IgD-negative memory B cell (primary cell): ENCODE measurements around the gene TNFRSF12A. TPM values are rescaled to one million over a fixed set of nuclear protein-coding genes. Genes with fewer than 3 reads are reported as not detected.
A peak's percentile ranks its signal among the peaks of the same experiment; 100 is the strongest.

Source experiments
- H3K27ac Mint-ChIP-seq, 3 donors: one replicate each; pipeline ENCODE4 v1.8.0; 2020 to 2022; ENCODE audit warnings: mild to moderate bottlenecking in 3 of 3, mixed read lengths in 3 of 3, moderate library complexity in 1 of 3
- H3K27me3 Mint-ChIP-seq: one replicate; pipeline ENCODE4 v1.8.0; 2021; ENCODE audit warnings: mixed read lengths
- H3K36me3 Mint-ChIP-seq: one replicate; pipeline ENCODE4 v1.8.0; 2020; ENCODE audit warnings: mild to moderate bottlenecking, mixed read lengths
- H3K4me1 Mint-ChIP-seq, 3 donors: one replicate each; pipeline ENCODE4 v1.8.0; 2020 to 2022; ENCODE audit warnings: mixed read lengths in 3 of 3, mild to moderate bottlenecking in 1 of 3
- H3K4me3 Mint-ChIP-seq, 4 donors: one replicate each; pipeline ENCODE4 v1.8.0; 2020 to 2022; ENCODE audit warnings: mild to moderate bottlenecking in 4 of 4, mixed read lengths in 4 of 4, moderate library complexity in 3 of 4
- H3K9me3 Mint-ChIP-seq, 3 donors: one replicate each; pipeline ENCODE4 v1.8.0; 2020 to 2021; ENCODE audit warnings: mixed read lengths in 3 of 3, mild to moderate bottlenecking in 1 of 3
- polyA plus RNA-seq: library from polyadenylated mRNA; unstranded; fragments of 300-500 nt; fragmentation: Illumina TruSeq; gene quantifications from one replicate; pipeline ENCODE4 v1.2.3, GENCODE V29; 2021

TNFRSF12A gene
- polyA plus RNA-seq, 1 donor from 2014 or later, result 0.31 TPM

DNA sequence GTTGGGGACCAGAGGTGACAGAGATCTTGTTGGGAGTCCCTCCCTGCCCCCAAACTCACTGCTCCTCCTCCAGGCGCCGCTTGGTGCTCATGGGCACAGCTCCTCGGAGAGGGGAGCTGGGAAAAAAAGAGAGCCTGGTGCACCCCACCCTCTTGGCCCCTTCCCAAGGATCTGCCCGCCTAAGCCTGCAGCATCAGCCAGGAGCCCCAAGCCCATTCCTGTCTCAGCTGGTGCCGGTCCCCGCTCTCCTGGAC lies 3.2 kb downstream of the TNFRSF12A start:
- Mint-ChIP-seq H3K9me3 (no peaks in the 10 kb centered on the region), H3K27ac (peak overlapping the region; percentile 88 to 97 (median 96)), H3K4me3 (peak overlapping the region; percentile 85 to 99 (median 94)), H3K4me1 (peaks cover 24 to 26% (median 24%) of the 10 kb centered on the region in 3 donors), H3K27me3 (no peaks in the 10 kb centered on the region), H3K36me3 (peaks cover 7% of the 10 kb centered on the region)

DNA sequence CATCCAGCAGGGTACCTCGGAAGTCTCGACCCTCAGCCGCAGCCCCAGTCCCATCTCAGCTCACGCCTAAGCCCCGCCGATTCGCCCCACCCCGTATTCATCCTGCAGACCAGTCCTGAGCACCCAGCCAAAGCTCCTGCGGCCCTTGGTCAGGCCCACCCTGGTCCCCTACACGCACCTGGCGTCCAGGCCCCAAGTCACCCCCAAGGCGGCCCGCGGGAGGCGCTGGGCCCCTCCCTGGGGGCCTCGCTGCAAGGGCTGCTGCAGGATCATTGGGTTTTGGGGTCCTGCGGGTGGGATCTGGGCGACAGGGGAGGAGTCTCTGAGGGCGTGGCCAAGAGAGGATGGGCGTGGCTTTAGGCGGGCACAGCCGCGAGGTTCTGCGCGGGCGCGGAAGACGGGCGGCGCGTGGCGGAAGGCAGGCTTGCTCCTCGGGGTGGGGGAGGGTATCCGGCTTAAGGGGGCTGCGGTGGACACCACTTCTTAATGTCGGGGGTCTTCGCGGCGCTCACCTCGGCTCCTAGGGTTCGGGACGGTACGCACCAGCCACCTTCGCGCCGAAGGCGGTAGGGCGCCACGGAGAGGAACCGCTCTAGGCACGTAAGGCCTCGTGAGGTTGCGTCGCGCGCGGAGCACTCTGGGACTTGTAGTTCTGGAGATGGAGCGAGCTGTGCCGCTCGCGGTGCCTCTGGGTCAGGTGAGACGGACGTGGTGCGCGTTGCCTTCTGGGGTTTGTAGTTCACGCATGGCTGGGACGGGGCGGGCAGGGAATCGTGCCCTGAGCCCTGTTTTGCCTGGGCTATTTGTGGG lies 3.7 kb downstream of the TNFRSF12A start, which contains the start of the genes HCFC1R1 and THOC6:
Gene HCFC1R1, minus strand, starts transcription at position 274 of the 810 bp plus-strand sequence. Its CDS starts 1 bp downstream, at position 273.
Gene THOC6, plus strand, starts transcription at position 367 of the 810 bp plus-strand sequence. Its CDS starts 292 bp downstream, at position 659.
- H3K27ac Mint-ChIP-seq, result peak within 1 kb of the TSS; percentile 88 to 97 (median 96)
- no peaks in the 10 kb centered on the region for H3K9me3 Mint-ChIP-seq
- peaks cover 7% of the 10 kb centered on the region for H3K36me3 Mint-ChIP-seq
- peaks cover 1% of the 10 kb centered on the region for H3K27me3 Mint-ChIP-seq
- peaks cover 24 to 26% (median 25%) of the 10 kb centered on the region in 3 donors for H3K4me1 Mint-ChIP-seq
- H3K4me3 Mint-ChIP-seq, result peak within 1 kb of the TSS; percentile 85 to 99 (median 94)

DNA sequence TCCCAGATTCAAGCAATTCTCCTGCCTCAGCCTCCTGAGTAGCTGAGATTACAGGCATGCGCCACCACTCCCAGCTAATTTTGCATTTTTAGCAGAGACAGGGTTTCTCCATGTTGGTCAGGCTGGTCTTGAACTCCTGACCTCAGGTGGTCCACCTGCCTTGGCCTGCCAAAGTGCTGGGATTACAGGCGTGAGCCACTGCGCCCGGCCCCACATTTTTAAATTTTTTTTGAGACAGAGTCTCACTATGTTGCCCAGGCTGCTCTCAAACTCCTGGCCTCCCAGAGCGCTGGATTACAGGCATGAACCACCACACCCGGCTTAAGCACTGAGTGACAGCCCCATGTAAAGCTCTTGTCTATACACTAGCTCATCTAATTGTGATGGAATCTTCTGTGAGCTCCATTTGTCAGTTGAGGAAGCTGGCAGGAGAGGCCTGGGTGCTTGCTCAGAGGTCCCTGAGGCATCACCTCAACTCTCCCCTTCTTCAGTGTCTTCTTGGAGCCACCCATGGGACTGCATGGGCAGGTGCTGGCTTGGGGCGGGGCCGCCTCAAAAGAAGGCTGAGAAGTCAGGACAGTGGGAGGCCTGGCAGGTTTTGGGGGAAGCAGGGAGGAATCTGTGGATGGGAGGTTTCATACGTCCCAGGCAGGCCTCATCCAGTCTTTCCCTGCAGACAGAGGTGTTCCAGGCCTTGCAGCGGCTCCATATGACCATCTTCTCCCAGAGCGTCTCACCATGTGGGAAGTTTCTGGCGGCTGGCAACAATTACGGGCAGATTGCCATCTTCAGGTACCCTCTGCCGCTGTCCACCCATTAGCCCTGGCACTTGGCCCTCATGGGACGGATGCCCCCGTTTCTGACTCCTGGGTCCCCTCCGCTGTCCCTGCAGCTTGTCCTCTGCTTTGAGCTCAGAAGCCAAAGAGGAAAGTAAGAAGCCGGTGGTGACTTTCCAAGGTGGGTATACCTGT lies 5.1 kb downstream of the TNFRSF12A start:
- H3K27me3 Mint-ChIP-seq, result peaks cover 11% of the 10 kb centered on the region
- peaks cover 24 to 30% (median 30%) of the 10 kb centered on the region in 3 donors for H3K4me1 Mint-ChIP-seq
- no peaks in the 10 kb centered on the region for H3K9me3 Mint-ChIP-seq
- H3K36me3 Mint-ChIP-seq, result peaks cover 7% of the 10 kb centered on the region
- H3K27ac Mint-ChIP-seq, result peak overlapping the region in 1 of 3 donors; percentile 79
- peak overlapping the region in 1 of 4 donors; percentile 57 for H3K4me3 Mint-ChIP-seq

DNA sequence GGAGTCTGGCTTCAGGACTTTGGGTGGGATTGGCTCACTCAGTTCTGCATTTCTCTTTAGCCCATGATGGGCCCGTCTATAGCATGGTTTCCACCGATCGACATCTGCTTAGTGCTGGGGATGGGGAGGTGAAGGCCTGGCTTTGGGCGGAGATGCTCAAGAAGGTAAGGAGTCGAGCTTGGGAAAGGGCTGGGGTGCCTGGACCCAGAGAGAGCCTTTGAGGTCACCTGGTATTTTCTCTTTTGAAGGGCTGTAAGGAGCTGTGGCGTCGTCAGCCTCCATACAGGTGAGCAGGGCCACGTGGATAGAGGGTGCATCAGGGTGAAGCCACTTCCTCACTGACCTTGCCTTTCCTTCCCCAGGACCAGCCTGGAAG lies 5.8 kb downstream of the TNFRSF12A start:
- peaks cover 15% of the 10 kb centered on the region for H3K27me3 Mint-ChIP-seq
- peak overlapping the region in 1 of 4 donors; percentile 57 for H3K4me3 Mint-ChIP-seq
- peak overlapping the region in 1 of 3 donors; percentile 79 for H3K27ac Mint-ChIP-seq
- H3K4me1 Mint-ChIP-seq, result peaks cover 24 to 30% (median 28%) of the 10 kb centered on the region in 3 donors
- no peaks in the 10 kb centered on the region for H3K9me3 Mint-ChIP-seq
- peaks cover 7% of the 10 kb centered on the region for H3K36me3 Mint-ChIP-seq

DNA sequence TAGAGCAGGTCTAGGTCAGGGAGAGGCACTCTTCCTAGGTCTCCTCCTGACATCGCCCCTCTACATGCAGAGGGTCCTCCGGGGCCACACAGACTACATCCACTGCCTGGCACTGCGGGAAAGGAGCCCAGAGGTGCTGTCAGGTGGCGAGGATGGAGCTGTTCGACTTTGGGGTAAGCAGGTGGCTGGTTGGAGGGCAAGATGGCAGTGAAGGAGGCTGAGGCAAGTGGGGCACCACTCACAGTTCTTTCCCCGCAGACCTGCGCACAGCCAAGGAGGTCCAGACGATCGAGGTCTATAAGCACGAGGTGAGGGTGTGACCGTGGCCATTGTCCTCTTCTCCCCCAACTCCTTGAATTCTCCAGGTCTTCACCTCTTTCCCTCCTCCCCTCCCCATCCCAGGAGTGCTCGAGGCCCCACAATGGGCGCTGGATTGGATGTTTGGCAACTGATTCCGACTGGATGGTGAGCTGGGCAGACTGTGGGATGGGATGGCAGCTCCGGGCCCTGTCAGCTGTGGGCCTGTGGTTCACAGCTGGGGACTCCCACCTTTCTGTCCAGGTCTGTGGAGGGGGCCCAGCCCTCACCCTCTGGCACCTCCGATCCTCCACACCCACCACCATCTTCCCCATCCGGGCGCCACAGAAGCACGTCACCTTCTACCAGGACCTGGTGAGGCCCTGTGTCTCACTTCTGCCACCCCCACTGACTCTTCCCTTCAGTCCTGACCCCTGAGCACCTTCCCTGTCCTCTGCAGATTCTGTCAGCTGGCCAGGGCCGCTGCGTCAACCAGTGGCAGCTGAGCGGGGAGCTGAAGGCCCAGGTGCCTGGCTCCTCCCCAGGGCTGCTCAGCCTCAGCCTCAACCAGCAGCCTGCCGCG lies 6.7 kb downstream of the TNFRSF12A start:
- H3K9me3 Mint-ChIP-seq, result no peaks in the 10 kb centered on the region
- H3K27ac Mint-ChIP-seq, result peak overlapping the region in 1 of 3 donors; percentile 79
- peaks cover 7% of the 10 kb centered on the region for H3K36me3 Mint-ChIP-seq
- H3K4me1 Mint-ChIP-seq, result peaks cover 16 to 24% (median 22%) of the 10 kb centered on the region in 3 donors
- peaks cover 17% of the 10 kb centered on the region for H3K27me3 Mint-ChIP-seq
- H3K4me3 Mint-ChIP-seq, result peak overlapping the region in 1 of 4 donors; percentile 57

DNA sequence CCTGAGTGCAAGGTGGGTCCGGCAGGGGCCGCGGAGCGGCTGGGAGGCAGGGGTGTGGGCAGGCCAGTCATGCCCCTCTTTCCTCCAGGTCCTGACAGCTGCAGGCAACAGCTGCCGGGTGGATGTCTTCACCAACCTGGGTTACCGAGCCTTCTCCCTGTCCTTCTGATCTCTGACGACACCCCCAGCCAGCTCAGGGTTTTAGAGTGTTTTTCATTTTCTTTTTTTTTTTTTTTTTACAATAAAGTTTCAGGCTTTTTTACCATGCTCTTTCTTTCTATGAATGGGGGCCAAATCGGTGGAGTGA lies 7.3 kb downstream of the TNFRSF12A start:
- H3K9me3 Mint-ChIP-seq, result no peaks in the 10 kb centered on the region
- peaks cover 9% of the 10 kb centered on the region for H3K36me3 Mint-ChIP-seq
- H3K4me3 Mint-ChIP-seq, result no peak overlapping the region
- H3K27ac Mint-ChIP-seq, result no peak overlapping the region
- H3K27me3 Mint-ChIP-seq, result peaks cover 20% of the 10 kb centered on the region
- peaks cover 16 to 23% (median 19%) of the 10 kb centered on the region in 3 donors for H3K4me1 Mint-ChIP-seq

DNA sequence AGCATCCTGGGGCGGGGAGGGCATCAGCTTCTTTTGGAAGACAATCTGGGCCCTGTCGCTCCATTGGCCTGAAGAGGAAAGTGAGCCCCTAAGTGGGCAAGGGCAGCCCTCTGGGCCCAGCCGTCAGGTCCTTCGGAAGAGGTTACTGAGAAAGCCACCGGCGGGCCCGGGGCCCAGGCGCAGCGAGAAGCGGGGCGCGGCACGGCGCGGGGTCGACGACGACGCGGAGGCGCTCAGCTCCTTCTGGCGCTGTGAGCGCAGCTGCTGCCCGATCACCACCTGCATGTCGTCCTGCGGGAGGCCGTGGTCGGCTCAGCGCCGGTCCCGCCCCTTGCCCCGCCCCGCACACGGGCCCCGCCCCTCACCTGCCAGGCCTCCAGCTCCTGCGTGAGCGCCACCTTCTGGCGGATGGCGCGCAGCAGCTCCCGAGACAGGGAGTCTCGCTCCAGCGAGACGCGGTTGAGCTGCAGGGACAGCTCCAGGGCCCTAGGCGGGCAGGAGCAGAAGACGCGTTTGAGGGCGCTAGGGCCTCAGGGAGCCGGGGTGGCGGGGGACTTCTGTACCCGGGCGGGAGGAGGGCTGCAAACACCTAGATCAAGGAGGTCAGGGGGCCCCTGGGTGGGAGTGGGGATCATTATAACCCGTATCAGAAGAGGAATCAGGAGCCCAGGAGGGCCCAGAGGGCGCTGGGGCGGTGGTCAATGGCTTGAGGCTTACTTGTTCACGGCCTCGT lies 8.0 kb downstream of the TNFRSF12A start:
- Mint-ChIP-seq H3K27me3 (peaks cover 27% of the 10 kb centered on the region), H3K4me3 (peak overlapping the region in 3 of 4 donors; percentile 43 to 86 (median 76)), H3K9me3 (no peaks in the 10 kb centered on the region), H3K27ac (peak overlapping the region in 1 of 3 donors; percentile 16), H3K36me3 (peaks cover 9% of the 10 kb centered on the region), H3K4me1 (peaks cover 11 to 16% (median 13%) of the 10 kb centered on the region in 3 donors)

DNA sequence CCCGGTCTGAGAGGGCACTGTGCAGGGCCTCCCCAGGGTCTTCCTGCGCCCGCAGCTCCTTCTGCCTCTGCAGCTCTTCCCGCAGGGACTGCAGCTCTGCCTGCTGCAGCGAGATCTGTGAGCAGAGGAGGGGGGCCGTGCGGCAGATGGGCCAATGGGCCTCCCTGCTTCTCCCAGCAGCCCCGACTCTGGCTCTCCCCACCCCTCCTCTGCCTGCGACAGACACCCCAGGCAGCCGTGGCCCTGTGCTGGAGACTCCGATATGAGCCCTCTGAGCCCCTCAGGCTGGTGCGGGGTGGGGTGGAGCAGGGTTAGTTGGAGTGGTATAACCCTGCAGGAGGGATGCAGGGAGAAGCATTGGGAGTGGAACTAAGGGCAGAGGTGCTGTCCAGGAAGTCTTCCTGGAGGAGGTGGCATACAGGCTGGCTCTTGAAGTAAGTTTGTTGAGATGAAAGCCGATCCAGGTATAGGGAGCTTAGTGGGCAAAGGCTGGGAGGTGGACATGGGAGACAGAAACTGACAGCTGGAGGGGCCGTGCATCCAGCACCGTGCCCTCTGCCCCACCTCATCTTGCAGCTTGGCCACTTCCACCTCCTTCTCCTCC lies 8.7 kb downstream of the TNFRSF12A start:
- peaks cover 9% of the 10 kb centered on the region for H3K36me3 Mint-ChIP-seq
- peaks cover 34% of the 10 kb centered on the region for H3K27me3 Mint-ChIP-seq
- no peaks in the 10 kb centered on the region for H3K9me3 Mint-ChIP-seq
- no peak overlapping the region for H3K27ac Mint-ChIP-seq
- peaks cover 6 to 14% (median 12%) of the 10 kb centered on the region in 3 donors for H3K4me1 Mint-ChIP-seq
- peak overlapping the region in 2 of 4 donors; percentile 83 to 84 for H3K4me3 Mint-ChIP-seq

DNA sequence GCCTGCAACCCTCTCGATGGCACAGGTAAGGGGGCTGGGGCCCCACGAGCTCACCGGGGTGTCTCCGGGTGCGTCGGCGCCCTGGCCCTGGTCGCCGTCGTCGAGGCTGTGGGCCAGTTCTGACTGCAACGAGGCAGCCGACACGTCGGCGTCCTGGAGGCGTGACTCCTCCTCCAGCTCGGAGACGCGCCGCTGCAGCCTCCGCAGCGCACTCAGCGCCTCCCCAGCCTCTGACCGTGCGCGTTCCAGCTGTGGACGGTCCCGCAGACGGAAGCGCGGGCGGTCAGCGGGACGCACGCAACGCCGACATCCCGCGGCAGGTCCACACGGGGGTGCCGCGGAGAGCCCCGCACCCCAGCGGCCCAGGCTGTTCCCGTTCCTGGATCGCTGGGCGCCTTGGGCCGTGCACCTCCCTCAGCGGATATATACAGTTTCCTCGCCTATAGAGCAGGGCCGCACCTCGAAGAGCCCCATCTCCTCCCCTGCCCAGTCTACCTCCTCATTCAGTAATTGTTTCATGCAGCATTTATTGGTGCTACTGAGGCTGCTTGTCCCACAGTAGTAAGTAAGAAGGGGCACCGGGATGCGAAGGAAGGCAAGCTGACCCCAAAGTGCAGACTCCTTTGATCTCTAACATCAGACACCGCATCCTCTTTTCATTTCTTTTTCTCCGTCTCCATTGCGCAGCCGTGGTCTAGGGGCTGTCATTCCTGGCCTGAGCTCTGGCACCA lies 9.5 kb downstream of the TNFRSF12A start:
- H3K27me3 Mint-ChIP-seq, result peaks cover 41% of the 10 kb centered on the region
- peak overlapping the region in 1 of 3 donors; percentile 40 for H3K27ac Mint-ChIP-seq
- no peaks in the 10 kb centered on the region for H3K9me3 Mint-ChIP-seq
- H3K4me1 Mint-ChIP-seq, result peaks cover 0 to 11% (median 10%) of the 10 kb centered on the region in 3 donors
- H3K36me3 Mint-ChIP-seq, result peaks cover 7% of the 10 kb centered on the region
- H3K4me3 Mint-ChIP-seq, result peak overlapping the region; percentile 48 to 84 (median 70)

DNA sequence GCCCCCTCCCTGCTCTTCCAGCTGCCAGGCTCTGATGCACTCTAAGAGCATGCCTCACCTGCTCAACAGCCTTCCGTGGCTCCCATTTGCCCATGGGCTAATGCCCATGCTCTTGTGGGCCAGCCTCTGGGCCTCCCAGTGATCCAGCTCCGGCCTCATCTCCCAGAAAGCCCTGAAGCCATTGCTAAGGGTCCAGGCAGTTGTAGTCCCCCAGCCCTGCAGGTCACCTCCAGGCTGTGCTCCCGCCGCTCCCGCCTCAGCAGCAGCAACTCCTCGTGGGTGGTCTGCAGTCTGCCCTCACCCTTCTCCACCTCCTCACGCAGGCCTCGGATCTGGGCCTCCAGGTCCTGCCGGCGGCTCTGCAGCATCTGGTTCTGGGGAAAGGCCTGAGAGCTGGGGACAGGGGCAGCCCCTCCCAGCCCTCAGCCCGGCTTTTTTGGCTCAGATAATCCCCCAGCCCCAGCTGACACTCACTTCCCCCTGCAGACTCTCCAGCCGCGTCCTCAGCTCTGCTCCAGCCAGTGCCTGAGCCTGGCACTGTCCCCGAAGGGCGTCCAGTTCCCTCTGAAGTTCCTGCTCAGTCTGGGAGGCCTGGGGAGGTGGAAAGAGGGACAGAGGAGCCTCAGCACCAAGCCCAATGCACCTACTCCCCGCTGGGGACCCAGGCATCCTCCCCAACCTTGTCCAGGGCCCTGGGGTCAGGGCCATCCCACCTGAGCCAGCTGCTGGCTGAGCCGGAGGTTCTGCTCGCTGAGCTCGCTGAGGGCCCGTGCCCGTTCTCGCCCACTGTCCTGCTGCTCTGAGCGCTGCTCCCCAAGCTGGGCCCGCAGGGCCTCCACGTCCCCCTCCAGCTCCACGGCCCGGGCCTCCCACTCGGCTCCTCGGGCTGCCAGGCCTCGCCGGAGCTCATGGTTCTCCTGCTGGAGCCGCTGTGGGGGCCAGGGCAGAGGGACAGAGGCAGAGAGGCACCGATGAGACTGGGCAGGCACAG lies 10.3 kb downstream of the TNFRSF12A start:
- Mint-ChIP-seq H3K9me3 (no peaks in the 10 kb centered on the region), H3K4me3 (peak overlapping the region in 2 of 4 donors; percentile 48 to 61), H3K4me1 (peaks cover 0 to 12% (median 11%) of the 10 kb centered on the region in 3 donors), H3K36me3 (peaks cover 7% of the 10 kb centered on the region), H3K27me3 (peaks cover 48% of the 10 kb centered on the region), H3K27ac (peak overlapping the region in 1 of 3 donors; percentile 40)

DNA sequence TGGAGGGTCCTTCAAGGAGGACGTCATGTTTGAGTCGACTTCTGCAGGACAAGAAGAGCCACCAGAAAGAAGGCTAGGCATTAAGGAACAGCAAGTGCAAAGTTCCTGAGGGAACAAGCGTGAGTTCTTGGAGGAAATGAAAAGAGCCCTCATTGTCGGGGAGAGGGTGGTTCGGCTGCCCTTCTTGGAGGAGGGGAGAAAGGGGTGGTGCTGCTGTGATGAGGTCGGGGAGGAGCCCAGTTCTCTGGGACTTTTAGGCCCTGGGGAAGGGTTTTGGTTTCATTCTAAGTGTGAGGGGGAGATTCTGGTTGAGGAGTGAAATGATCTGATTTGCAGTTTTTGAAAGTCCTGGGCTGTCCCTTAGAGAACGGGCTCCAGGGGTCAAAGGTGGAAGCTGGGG lies 12.5 kb downstream of the TNFRSF12A start:
- peak overlapping the region in 1 of 4 donors; percentile 15 for H3K4me3 Mint-ChIP-seq

More for the DNA sequence above, 12.5 kb downstream of the TNFRSF12A start:
- Mint-ChIP-seq H3K36me3 (peaks cover 3% of the 10 kb centered on the region), H3K27ac (no peak overlapping the region), H3K4me1 (peaks cover 0 to 15% (median 14%) of the 10 kb centered on the region in 3 donors), H3K9me3 (no peaks in the 10 kb centered on the region), H3K27me3 (peaks cover 56% of the 10 kb centered on the region)
